Lower leg skin (tissue), 3 donors: ENCODE measurements around the gene SMAD4.

Experiments
- POLR2A ChIP-seq, 2 donors: fragments of 450-650 bp; IDR thresholded peaks; one replicate each; pipeline ENCODE4 v1.6.1; 2016 to 2017; ENCODE audit warnings: antibody characterized with exemption in 2 of 2, mild to moderate bottlenecking in 1 of 2, moderate library complexity in 1 of 2
- TF ChIP-seq, protein P1 (sequence below), 3 donors: fragments of 450-650 bp; IDR thresholded peaks; one replicate each; pipeline ENCODE4 v1.5.1; 2016; ENCODE audit warnings: antibody characterized with exemption in 3 of 3, mild to moderate bottlenecking in 3 of 3, moderate library complexity in 2 of 3

DNA sequence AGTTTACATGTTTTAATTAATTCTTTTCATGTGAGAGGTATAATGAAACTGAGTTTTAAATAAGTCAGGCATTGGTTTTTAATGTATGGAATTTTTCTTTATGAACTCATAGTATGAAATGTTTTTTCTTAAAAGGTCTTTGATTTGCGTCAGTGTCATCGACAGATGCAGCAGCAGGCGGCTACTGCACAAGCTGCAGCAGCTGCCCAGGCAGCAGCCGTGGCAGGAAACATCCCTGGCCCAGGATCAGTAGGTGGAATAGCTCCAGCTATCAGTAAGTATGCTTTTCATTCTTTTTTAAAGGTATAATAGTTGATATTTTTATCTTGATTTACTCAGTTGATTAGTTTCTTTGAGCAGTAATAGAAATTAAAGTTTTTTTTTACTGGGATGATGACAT lies 46.5 kb downstream of the SMAD4 start:
- TF ChIP-seq POLR2A (IDR thresholded peaks at IDR 0.05), result no peak
- TF ChIP-seq, protein P1, sequence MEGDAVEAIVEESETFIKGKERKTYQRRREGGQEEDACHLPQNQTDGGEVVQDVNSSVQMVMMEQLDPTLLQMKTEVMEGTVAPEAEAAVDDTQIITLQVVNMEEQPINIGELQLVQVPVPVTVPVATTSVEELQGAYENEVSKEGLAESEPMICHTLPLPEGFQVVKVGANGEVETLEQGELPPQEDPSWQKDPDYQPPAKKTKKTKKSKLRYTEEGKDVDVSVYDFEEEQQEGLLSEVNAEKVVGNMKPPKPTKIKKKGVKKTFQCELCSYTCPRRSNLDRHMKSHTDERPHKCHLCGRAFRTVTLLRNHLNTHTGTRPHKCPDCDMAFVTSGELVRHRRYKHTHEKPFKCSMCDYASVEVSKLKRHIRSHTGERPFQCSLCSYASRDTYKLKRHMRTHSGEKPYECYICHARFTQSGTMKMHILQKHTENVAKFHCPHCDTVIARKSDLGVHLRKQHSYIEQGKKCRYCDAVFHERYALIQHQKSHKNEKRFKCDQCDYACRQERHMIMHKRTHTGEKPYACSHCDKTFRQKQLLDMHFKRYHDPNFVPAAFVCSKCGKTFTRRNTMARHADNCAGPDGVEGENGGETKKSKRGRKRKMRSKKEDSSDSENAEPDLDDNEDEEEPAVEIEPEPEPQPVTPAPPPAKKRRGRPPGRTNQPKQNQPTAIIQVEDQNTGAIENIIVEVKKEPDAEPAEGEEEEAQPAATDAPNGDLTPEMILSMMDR (IDR thresholded peaks at IDR 0.05), result no peak
